SK-N-MC (cell line): Measurements from ENCODE around the gene COL21A1.

ENCODE experiments used
- DNase-seq: peaks from one replicate; pipeline ENCODE4 v3.0.0-alpha.2; 2011; ENCODE audit warnings: low read depth, low spot score
- H3K27ac ChIP-seq: fragments of 200-600 bp; sonication (generic); 2 replicates; pipeline ENCODE4 v1.5.1; 2016; ENCODE audit warnings: mixed run types
- H3K36me3 ChIP-seq: fragments of 200-600 bp; sonication (generic); 2 replicates; pipeline ENCODE4 v1.6.1; 2017; ENCODE audit warnings: antibody characterized with exemption, low read length, mixed read lengths; ENCODE audit not compliant: insufficient read depth
- H3K4me3 ChIP-seq: fragments of 200-600 bp; sonication (generic); 2 replicates; pipeline ENCODE4 v1.5.1; 2016
- H3K9ac ChIP-seq: fragments of 200-600 bp; sonication (generic); 2 replicates; pipeline ENCODE4 v1.8.0; 2017; ENCODE audit warnings: mixed run types, mixed read lengths; ENCODE audit not compliant: insufficient read length
- H3K9me3 ChIP-seq: fragments of 200-600 bp; sonication (generic); 2 replicates; pipeline ENCODE4 v1.6.1; 2017; ENCODE audit warnings: low read depth, mild to moderate bottlenecking, antibody characterized with exemption, low read length, moderate library complexity, mixed read lengths
- EZH2 ChIP-seq: fragments of 200-600 bp; sonication (generic); IDR thresholded peaks from one replicate; pipeline ENCODE4 v1.6.1; 2017; ENCODE audit warnings: antibody characterized with exemption
- FOXP2 ChIP-seq: optimal IDR thresholded peaks from 2 replicates; pipeline ENCODE3; 2011; ENCODE audit warnings: mild to moderate bottlenecking, moderate library complexity; ENCODE audit not compliant: insufficient read depth; ENCODE audit errors: extremely low read length, control extremely low read depth
- POLR2AphosphoS5 ChIP-seq: IDR thresholded peaks from 2 replicates; pipeline ENCODE4 v1.6.1; 2012; ENCODE audit warnings: mild to moderate bottlenecking, low read depth, low read length, borderline replicate concordance

The COL21A1 gene

DNA sequence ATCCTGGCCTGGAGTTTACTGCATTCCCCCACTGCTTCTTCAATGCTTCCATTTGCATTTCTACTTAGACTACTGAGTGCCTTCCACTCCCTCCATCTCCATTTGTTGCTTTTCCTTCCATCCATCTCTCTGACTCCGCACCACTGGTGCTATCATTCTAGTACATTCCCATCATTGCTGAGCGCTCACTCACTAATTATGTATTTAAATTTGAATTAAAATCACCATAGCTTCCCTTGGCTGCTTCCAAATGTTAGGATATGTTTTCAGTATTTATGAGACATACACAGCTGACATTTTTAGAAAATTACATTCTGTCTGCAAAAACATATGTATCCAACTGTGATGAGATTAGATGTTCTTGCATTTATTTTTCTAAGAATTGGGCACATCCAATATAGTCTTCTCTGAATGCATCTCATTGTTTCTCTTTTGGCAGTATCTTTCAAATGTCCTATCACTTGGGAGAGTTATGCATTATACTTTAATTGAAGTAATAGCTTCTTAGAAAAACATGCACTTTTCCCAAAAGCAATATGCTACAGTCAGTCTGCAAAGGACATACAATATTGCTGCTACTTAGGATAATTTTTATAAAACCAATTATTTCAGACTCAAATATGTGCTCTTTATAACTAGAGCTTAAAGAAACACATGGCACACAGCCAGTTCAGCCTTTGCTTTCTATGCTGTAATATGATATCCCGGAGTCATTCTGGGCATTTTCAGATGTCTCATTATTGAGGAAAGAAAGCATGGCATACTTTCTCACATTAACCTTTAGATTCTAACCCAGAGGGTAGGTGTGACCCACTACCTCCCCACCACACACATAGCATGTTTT is 12.1 kb upstream of the COL21A1 start:
- H3K27ac ChIP-seq = peak overlapping the region; percentile 100
- peak; percentile 97 for DNase-seq
- TF ChIP-seq FOXP2 (no peak), EZH2 (no peak), POLR2AphosphoS5 (peak; percentile 55; the same call in 1 of the 2 replicates)
- no peaks in the 10 kb centered on the region for H3K9me3 ChIP-seq
- peaks cover 3% of the 10 kb centered on the region; the same call in 1 of the 2 replicates for H3K36me3 ChIP-seq
- H3K9ac ChIP-seq = peak overlapping the region; percentile 78
- peak overlapping the region; percentile 63 for H3K4me3 ChIP-seq

DNA sequence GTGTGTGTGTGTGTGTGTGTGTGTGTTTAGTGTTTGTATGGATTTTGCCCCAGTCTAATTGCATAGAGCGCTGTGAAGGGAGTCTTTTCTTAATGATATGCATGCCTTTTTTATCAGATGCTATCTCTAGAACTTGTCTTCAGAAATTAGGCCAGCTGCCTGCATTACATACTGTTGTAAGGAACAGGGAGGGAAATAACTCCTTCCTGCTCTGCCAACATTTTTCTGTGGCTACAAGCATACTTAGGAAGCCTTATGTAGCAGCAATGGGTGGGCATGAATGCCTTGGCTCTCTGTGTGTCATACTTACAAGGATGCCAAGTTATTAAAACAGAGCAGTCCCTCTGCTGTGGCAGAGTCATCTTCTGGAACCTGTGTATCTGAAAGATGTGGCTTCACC is 8.0 kb upstream of the COL21A1 start:
- DNase-seq = peak; percentile 81
- Histone ChIP-seq H3K27ac (peak overlapping the region; percentile 85), H3K9ac (peak overlapping the region; percentile 59)

DNA sequence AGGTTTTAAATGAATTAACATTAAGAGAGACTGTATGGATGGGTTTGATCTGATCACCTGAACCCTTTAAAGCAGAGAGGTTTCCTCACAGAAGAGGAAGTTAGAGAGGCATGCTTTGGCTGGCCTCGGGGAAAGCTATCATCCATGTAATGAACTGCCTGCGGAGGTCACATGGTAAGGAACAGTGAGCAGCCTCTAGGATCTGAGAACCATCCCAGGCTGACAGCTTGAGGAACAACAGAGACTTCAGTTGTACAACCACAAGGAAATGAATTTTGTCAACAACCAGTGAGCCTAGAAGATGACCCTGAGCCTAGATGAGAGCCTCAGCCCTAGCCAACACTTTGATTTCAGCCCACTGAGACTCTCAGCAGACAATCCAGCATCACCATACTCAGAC is 2.9 kb upstream of the COL21A1 start:
- no peak overlapping the region for H3K27ac ChIP-seq
- DNase-seq = no peak
- no peak overlapping the region for H3K4me3 ChIP-seq
- H3K9me3 ChIP-seq = no peaks in the 10 kb centered on the region
- TF ChIP-seq FOXP2 (no peak), EZH2 (no peak), POLR2AphosphoS5 (no peak)
- no peak overlapping the region for H3K9ac ChIP-seq
- H3K36me3 ChIP-seq = no peaks in the 10 kb centered on the region

More for the DNA sequence above, 8.0 kb upstream of the COL21A1 start:
- H3K36me3 ChIP-seq = no peaks in the 10 kb centered on the region
- H3K4me3 ChIP-seq = peak overlapping the region; percentile 22; the same call in 1 of the 2 replicates
- peak; percentile 38 for TF ChIP-seq FOXP2
- TF ChIP-seq EZH2 = no peak
- no peaks in the 10 kb centered on the region for H3K9me3 ChIP-seq

DNA sequence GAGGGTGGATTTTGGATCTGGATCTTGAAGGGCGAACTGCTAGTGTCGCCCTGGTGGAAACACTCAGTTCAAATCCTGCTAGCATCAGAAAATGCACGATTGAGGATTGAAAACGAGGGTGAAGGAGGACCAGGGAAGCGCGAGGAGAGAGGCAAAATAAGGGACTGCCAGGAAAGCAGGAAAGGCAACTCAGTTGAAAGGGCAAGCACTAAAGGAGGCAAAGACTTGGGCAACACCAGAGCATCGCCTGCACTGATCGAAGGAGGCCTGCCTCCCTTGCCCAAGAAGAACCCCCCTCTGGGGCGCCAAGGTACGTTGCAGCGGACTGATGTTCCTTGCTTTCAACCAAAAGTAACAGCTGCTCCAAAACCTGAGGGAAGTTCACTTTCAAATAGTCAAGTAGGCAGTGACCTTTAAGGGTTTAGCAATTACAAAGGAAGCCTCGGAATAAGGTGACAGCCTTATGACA is 308 bp upstream of the COL21A1 start:
- no peak for TF ChIP-seq FOXP2
- H3K4me3 ChIP-seq = no peak overlapping the region
- H3K9me3 ChIP-seq = no peaks in the 10 kb centered on the region
- no peak overlapping the region for H3K27ac ChIP-seq
- DNase-seq = no peak
- no peaks in the 10 kb centered on the region for H3K36me3 ChIP-seq
- no peak overlapping the region for H3K9ac ChIP-seq

DNA sequence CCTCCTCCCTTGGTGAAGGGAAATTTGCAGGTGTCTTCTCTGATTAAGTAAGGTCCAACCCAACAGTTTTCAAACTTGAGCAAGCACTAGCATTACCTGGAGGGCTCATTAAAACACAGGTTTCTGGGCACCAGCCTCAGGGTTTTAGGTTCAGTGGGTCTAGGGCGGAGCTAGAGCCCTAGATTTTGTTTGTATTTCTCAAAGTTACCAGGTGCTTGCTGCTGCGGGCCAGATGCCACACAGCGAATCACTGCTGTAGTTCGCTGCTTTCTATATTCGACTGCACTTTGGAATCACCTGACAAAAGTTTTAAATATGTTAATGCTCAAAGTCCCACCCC is 869 bp downstream of the COL21A1 start:
- TF ChIP-seq POLR2AphosphoS5 (no peak), EZH2 (no peak), FOXP2 (no peak)
- no peak for DNase-seq
- no peak overlapping the region for H3K4me3 ChIP-seq
- peak overlapping the region; percentile 77; the same call in 1 of the 2 replicates for H3K27ac ChIP-seq
- no peaks in the 10 kb centered on the region for H3K9me3 ChIP-seq
- no peaks in the 10 kb centered on the region for H3K36me3 ChIP-seq
- H3K9ac ChIP-seq = no peak overlapping the region

DNA sequence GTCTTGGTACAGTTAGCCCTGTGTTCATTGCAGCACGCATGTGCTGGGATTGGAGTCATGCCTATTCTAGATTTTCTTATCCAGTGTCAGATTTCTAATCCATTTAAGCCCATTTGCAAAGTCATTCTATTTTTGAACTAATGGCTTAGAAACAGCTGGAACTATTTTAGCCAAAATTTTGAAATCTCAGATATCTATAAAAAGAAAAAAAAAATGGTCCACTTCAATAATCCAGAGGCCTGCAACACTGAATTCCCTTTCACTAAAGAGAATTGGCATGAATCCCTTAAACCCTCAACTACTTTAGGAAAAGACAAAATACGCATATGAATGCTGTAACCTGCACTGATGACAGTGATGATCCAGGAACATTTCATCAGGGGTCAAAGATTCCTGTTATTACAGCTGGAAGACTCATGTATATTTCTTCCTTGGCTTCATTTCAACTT is 1.5 kb downstream of the COL21A1 start:
- H3K27ac ChIP-seq = peak overlapping the region; percentile 77; the same call in 1 of the 2 replicates
- H3K4me3 ChIP-seq = no peak overlapping the region
- no peak for DNase-seq
- TF ChIP-seq FOXP2 (no peak), EZH2 (no peak), POLR2AphosphoS5 (no peak)
- H3K36me3 ChIP-seq = no peaks in the 10 kb centered on the region
- H3K9me3 ChIP-seq = no peaks in the 10 kb centered on the region
- H3K9ac ChIP-seq = no peak overlapping the region

DNA sequence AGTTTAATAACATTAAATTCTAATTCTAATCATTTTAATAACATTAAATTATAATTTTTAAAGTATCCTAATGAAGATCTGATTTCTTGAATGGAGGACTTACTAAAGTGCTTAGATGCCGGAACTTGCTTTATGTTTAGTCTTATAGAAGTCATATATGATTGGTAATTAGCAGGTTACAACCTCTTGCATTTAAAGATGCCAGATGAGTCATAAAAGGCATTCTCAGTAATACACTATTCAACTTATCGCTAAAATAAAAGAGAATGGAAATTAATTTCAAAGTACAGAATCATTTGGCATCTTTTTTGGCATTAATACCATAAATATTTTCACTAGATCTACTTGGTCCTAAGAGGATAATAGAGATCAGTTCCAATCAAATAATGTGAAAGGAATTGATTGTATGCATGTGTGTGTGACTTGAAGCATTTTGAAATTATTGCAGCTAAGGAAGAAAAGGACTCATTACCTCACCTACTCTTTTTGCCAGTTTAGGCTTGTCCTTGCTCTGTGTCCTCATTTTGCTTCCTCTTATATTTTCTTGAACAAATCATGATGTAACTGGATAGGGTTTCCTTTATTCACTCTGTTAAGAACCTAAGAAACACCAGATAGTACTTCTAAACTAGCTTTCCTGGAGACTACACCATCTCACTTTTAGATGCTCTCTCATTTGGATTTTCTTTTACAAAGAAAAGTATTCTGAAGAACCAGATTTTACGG is 2.7 kb downstream of the COL21A1 start:
- no peaks in the 10 kb centered on the region for H3K9me3 ChIP-seq
- H3K36me3 ChIP-seq = no peaks in the 10 kb centered on the region
- DNase-seq = no peak
- H3K27ac ChIP-seq = peak overlapping the region; percentile 49; the same call in 1 of the 2 replicates
- H3K4me3 ChIP-seq = no peak overlapping the region
- TF ChIP-seq EZH2 (no peak), FOXP2 (no peak), POLR2AphosphoS5 (no peak)
- H3K9ac ChIP-seq = no peak overlapping the region

DNA sequence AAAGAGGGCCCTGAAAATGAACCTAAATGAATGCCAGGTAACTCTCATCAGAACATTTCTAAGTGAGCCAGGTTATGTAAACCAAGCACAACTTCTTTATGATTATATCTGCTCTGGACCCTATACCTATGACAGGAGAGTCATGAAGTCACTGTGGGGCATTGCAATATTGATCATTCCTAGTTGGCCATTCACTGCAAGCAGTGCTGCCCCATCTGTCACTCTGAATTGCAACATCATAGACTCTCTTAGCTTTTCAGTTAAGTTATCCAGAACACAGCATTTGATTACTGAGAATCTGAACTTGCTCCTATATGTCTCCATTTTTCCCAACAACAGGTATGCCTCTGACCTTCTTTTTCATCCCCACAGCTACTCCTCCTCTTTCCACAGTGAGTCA is 3.3 kb downstream of the COL21A1 start:
- Histone ChIP-seq H3K4me3 (no peak overlapping the region), H3K9ac (no peak overlapping the region), H3K36me3 (no peaks in the 10 kb centered on the region), H3K27ac (no peak overlapping the region), H3K9me3 (no peaks in the 10 kb centered on the region)
- TF ChIP-seq EZH2 (no peak), FOXP2 (no peak), POLR2AphosphoS5 (no peak)
- no peak for DNase-seq
